H1 (cell line): ENCODE measurements around the gene USH1C.

Source experiments
- CEBPB ChIP-seq: IDR thresholded peaks from 2 replicates; pipeline ENCODE4 v1.6.1; 2012; ENCODE audit warnings: low read depth, low read length
- CHD1 ChIP-seq: IDR thresholded peaks from 2 replicates; pipeline ENCODE4 v1.6.1; 2012; ENCODE audit warnings: low read depth, low read length, improper control_type of control experiment
- EP300 ChIP-seq, 2 experiments: IDR thresholded peaks; 1 replicate in 1 of 2; 2 replicates in 1 of 2; pipeline ENCODE4 v1.6.1; 2011 to 2012; ENCODE audit warnings: low read depth in 2 of 2, low read length in 2 of 2, mild to moderate bottlenecking in 2 of 2, borderline replicate concordance in 1 of 2, inconsistent platforms in 1 of 2, moderate library complexity in 1 of 2
- EZH2 ChIP-seq: fragments of 200-600 bp; sonication (generic); IDR thresholded peaks from 2 replicates; pipeline ENCODE4 v1.7.1; 2012; ENCODE audit warnings: low read depth, mild to moderate bottlenecking, moderate library complexity, low read length, inconsistent platforms; ENCODE audit not compliant: severe bottlenecking
- GABPA ChIP-seq: IDR thresholded peaks from 2 replicates; pipeline ENCODE4 v1.6.1; 2011; ENCODE audit warnings: mild to moderate bottlenecking, low read length, moderate library complexity, borderline replicate concordance; ENCODE audit not compliant: insufficient read depth
- MAX ChIP-seq: IDR thresholded peaks from 2 replicates; pipeline ENCODE4 v1.6.1; 2012; ENCODE audit warnings: inconsistent platforms
- POLR2AphosphoS5 ChIP-seq: IDR thresholded peaks from 2 replicates; pipeline ENCODE4 v1.6.1; 2011; ENCODE audit warnings: low read depth, low read length
- POU5F1 ChIP-seq: IDR thresholded peaks from 2 replicates; pipeline ENCODE4 v1.6.1; 2011; ENCODE audit warnings: low read depth, mild to moderate bottlenecking, low read length, moderate library complexity
- RAD21 ChIP-seq, 2 experiments: IDR thresholded peaks in 1 of 2; conservative IDR thresholded peaks in 1 of 2; 2 replicates each; pipeline ENCODE4 v1.6.1; 2011; ENCODE audit warnings: low read depth in 2 of 2, low read length in 2 of 2, improper control_type of control experiment in 1 of 2, inconsistent platforms in 1 of 2, mild to moderate bottlenecking in 1 of 2, moderate library complexity in 1 of 2
- RFX5 ChIP-seq: IDR thresholded peaks from 2 replicates; pipeline ENCODE4 v1.6.1; 2011; ENCODE audit warnings: low read depth, low read length, improper control_type of control experiment, borderline replicate concordance
- TAF1 ChIP-seq: IDR thresholded peaks from 2 replicates; pipeline ENCODE4 v1.6.1; 2011; ENCODE audit warnings: mild to moderate bottlenecking, low read depth, low read length
- TCF12 ChIP-seq: IDR thresholded peaks from 2 replicates; pipeline ENCODE4 v1.6.1; 2011; ENCODE audit warnings: low read depth, mild to moderate bottlenecking, low read length
- TF ChIP-seq, protein P1 (sequence below), 3 experiments: IDR thresholded peaks; 1 replicate in 2 of 3; 2 replicates in 1 of 3; pipeline versions ENCODE4 v1.5.1 to v1.6.1; 2011; ENCODE audit warnings: low read length in 3 of 3, mild to moderate bottlenecking in 3 of 3, inconsistent platforms in 2 of 3, low read depth in 1 of 3, moderate library complexity in 1 of 3; ENCODE audit not compliant: insufficient read depth in 1 of 3; ENCODE audit errors: control extremely low read depth in 1 of 3

DNA sequence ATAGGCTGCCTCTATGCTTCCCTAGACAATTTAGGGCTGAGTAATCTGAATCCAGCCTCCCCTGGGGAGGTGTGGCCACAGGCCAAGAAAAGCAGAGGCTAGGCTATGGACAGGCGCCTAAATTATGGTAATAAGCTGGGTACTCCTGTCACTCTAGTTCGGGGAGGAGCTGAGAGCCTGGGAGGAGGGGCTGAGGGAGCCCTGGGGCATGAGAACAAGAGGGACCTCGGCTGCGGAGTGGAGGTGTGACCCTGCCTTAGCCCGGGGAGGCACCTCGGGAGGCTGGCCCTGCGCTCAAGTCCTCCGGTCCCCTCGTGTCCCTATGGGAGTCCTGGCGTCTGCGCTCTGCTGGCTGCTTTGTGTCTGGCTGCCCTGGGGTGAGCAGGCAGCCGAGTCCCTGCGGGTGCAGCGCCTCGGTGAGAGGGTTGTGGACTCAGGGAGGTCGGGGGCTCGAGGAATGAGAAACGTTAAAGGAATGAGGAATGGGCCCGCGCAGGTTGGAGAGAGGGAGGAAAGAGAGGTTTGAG lies 2.9 kb upstream of the USH1C start, which contains the start of gene OTOG:
- TF ChIP-seq RFX5 (no peak), TAF1 (peak; percentile 22; the same call in 1 of the 2 replicates), MAX (peak; percentile 55), CHD1 (no peak), POLR2AphosphoS5 (no peak), EP300 (IDR thresholded peaks at IDR 0.05; ENCODE audit: borderline replicate concordance in 1 of 2, low read depth in 2 of 2, low read length in 2 of 2) (no peak), EZH2 (no peak), POU5F1 (no peak), RAD21 (IDR thresholded peaks at IDR 0.05 in 1 of 2, conservative IDR thresholded peaks at IDR 0.05 in 1 of 2; ENCODE audit: low read depth in 2 of 2, low read length in 2 of 2) (no peak), GABPA (no peak), CEBPB (no peak), TCF12 (no peak)
- TF ChIP-seq, protein P1, sequence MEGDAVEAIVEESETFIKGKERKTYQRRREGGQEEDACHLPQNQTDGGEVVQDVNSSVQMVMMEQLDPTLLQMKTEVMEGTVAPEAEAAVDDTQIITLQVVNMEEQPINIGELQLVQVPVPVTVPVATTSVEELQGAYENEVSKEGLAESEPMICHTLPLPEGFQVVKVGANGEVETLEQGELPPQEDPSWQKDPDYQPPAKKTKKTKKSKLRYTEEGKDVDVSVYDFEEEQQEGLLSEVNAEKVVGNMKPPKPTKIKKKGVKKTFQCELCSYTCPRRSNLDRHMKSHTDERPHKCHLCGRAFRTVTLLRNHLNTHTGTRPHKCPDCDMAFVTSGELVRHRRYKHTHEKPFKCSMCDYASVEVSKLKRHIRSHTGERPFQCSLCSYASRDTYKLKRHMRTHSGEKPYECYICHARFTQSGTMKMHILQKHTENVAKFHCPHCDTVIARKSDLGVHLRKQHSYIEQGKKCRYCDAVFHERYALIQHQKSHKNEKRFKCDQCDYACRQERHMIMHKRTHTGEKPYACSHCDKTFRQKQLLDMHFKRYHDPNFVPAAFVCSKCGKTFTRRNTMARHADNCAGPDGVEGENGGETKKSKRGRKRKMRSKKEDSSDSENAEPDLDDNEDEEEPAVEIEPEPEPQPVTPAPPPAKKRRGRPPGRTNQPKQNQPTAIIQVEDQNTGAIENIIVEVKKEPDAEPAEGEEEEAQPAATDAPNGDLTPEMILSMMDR (IDR thresholded peaks at IDR 0.05; ENCODE audit: control extremely low read depth in 1 of 3, insufficient read depth in 1 of 3, low read depth in 1 of 3, low read length in 3 of 3) = no peak
